ENCODE measurements around the gene ZDHHC22. TPM values are rescaled to one million over a fixed set of nuclear protein-coding genes. Genes with fewer than 3 reads are reported as not detected.

Gene ZDHHC22
- total RNA-seq, 1 experiment from 2014 or later, result not detected

- no peak for DNase-seq (ENCODE audit: low spot score)
Observed at GRCh38 chr14:77157740-77158139, 16.1 kb upstream of the ZDHHC22 start.

GRCh38 chr14:77155083-77155482, 13.5 kb upstream of the ZDHHC22 start:
- no peak for DNase-seq (ENCODE audit: low spot score)

GRCh38 chr14:77154421-77154820, 12.8 kb upstream of the ZDHHC22 start:
- no peak for DNase-seq (ENCODE audit: low spot score)

GRCh38 chr14:77153802-77154201, 12.2 kb upstream of the ZDHHC22 start:
- DNase-seq (ENCODE audit: low spot score), result no peak

GRCh38 chr14:77151918-77152588, 10.5 kb upstream of the ZDHHC22 start:
- no peak for DNase-seq (ENCODE audit: low spot score)

- no peak for DNase-seq (ENCODE audit: low spot score)
Observed at GRCh38 chr14:77151245-77151644, 9.7 kb upstream of the ZDHHC22 start.

GRCh38 chr14:77148510-77149231, 7.1 kb upstream of the ZDHHC22 start:
- DNase-seq (ENCODE audit: low spot score), result no peak

GRCh38 chr14:77145975-77146740, 4.6 kb upstream of the ZDHHC22 start:
- no peak for DNase-seq (ENCODE audit: low spot score)

- no peak for DNase-seq (ENCODE audit: low spot score)
Observed at GRCh38 chr14:77144412-77145115, 3.0 kb upstream of the ZDHHC22 start.

GRCh38 chr14:77143071-77143470, 1.5 kb upstream of the ZDHHC22 start:
- no peak for DNase-seq (ENCODE audit: low spot score)

- DNase-seq (ENCODE audit: low spot score), result no peak
Observed at GRCh38 chr14:77142005-77142800, 612 bp upstream of the ZDHHC22 start.

GRCh38 chr14:77140359-77141213, 1.0 kb downstream of the ZDHHC22 start:
- DNase-seq (ENCODE audit: low spot score), result no peak

GRCh38 chr14:77139540-77140358, 1.8 kb downstream of the ZDHHC22 start:
- DNase-seq (ENCODE audit: low spot score), result no peak

- DNase-seq (ENCODE audit: low spot score), result no peak
Observed at GRCh38 chr14:77139022-77139421, 2.6 kb downstream of the ZDHHC22 start.

- peak; percentile 43 for DNase-seq (ENCODE audit: low spot score)
Observed at GRCh38 chr14:77133720-77134338, 7.8 kb downstream of the ZDHHC22 start.

GRCh38 chr14:77131871-77132486, 9.6 kb downstream of the ZDHHC22 start:
- no peak for DNase-seq (ENCODE audit: low spot score)

- no peak for DNase-seq (ENCODE audit: low spot score)
Observed at GRCh38 chr14:77131206-77131605, 10.4 kb downstream of the ZDHHC22 start.

- DNase-seq (ENCODE audit: low spot score), result no peak
Observed at GRCh38 chr14:77130386-77130785, 11.2 kb downstream of the ZDHHC22 start.
